Stimulated activated CD8-positive, alpha-beta memory T cell treated with anti-CD3 and anti-CD28 coated beads, Interleukin-4, amount 100 ng/mL, for 24 hours (primary cell): ENCODE data around the gene MCTP2.

ENCODE experiments used
- DNase-seq: peaks from one replicate; pipeline ENCODE4 v3.0.0-alpha.2; 2020; ENCODE audit warnings: low read depth

Gene MCTP2

GRCh38 chr15:94400526-94401298, 169.4 kb downstream of the MCTP2 start:
- no peak for DNase-seq

GRCh38 chr15:94403331-94403730, 172.0 kb downstream of the MCTP2 start:
- no peak for DNase-seq

GRCh38 chr15:94404733-94405283, 173.4 kb downstream of the MCTP2 start:
- no peak for DNase-seq

- DNase-seq = no peak
Measured at GRCh38 chr15:94411285-94411684, 179.9 kb downstream of the MCTP2 start.

GRCh38 chr15:94411846-94412245, 180.5 kb downstream of the MCTP2 start:
- DNase-seq = no peak

GRCh38 chr15:94412979-94413746, 181.8 kb downstream of the MCTP2 start:
- DNase-seq = no peak

- DNase-seq = no peak
Measured at GRCh38 chr15:94414916-94415315, 183.6 kb downstream of the MCTP2 start.

GRCh38 chr15:94416267-94416666, 184.9 kb downstream of the MCTP2 start:
- no peak for DNase-seq

- no peak for DNase-seq
Measured at GRCh38 chr15:94416820-94417219, 185.5 kb downstream of the MCTP2 start.

GRCh38 chr15:94417501-94418293, 186.3 kb downstream of the MCTP2 start:
- DNase-seq = no peak

- no peak for DNase-seq
Measured at GRCh38 chr15:94421706-94422105, 190.3 kb downstream of the MCTP2 start.

GRCh38 chr15:94432279-94432678, 200.9 kb downstream of the MCTP2 start:
- no peak for DNase-seq

- no peak for DNase-seq
Measured at GRCh38 chr15:94439158-94439557, 207.8 kb downstream of the MCTP2 start.

- DNase-seq = no peak
Measured at GRCh38 chr15:94441760-94442159, 210.4 kb downstream of the MCTP2 start.

- DNase-seq = no peak
Measured at GRCh38 chr15:94442480-94442879, 211.1 kb downstream of the MCTP2 start.

- no peak for DNase-seq
Measured at GRCh38 chr15:94443186-94443585, 211.8 kb downstream of the MCTP2 start.

- DNase-seq = no peak
Measured at GRCh38 chr15:94445566-94446160, 214.3 kb downstream of the MCTP2 start.

GRCh38 chr15:94446441-94446840, 215.1 kb downstream of the MCTP2 start:
- DNase-seq = no peak

- DNase-seq = no peak
Measured at GRCh38 chr15:94451466-94451865, 220.1 kb downstream of the MCTP2 start.

GRCh38 chr15:94453227-94453988, 222.0 kb downstream of the MCTP2 start:
- DNase-seq = no peak

GRCh38 chr15:94455297-94455696, 223.9 kb downstream of the MCTP2 start:
- no peak for DNase-seq
